GM20000 (cell line): ENCODE results near the gene GPC6.

Source experiments
- DNase-seq: peaks from one replicate; pipeline ENCODE4 v3.0.0; 2012; ENCODE audit warnings: low spot score
- CTCF ChIP-seq: IDR thresholded peaks from 2 replicates; pipeline ENCODE4 v1.5.1; 2012; ENCODE audit warnings: mild to moderate bottlenecking, control low read depth; ENCODE audit errors: extremely low read depth, missing control alignments

The GPC6 gene

GRCh38 chr13:93859716-93860115, 633.1 kb downstream of the GPC6 start:
- no peak for DNase-seq

GRCh38 chr13:93861818-93862217, 635.2 kb downstream of the GPC6 start:
- no peak for DNase-seq
- TF ChIP-seq CTCF: no peak

More at GRCh38 chr13:93859716-93860115, 633.1 kb downstream of the GPC6 start:
- TF ChIP-seq CTCF: no peak

- TF ChIP-seq CTCF: no peak
- DNase-seq: no peak
Observed at GRCh38 chr13:93862259-93862658, 635.7 kb downstream of the GPC6 start.

GRCh38 chr13:93865235-93865634, 638.6 kb downstream of the GPC6 start:
- no peak for DNase-seq

GRCh38 chr13:93867481-93867880, 640.9 kb downstream of the GPC6 start:
- no peak for DNase-seq
- TF ChIP-seq CTCF: no peak

More at GRCh38 chr13:93865235-93865634, 638.6 kb downstream of the GPC6 start:
- no peak for TF ChIP-seq CTCF

- TF ChIP-seq CTCF: no peak
- DNase-seq: no peak
Observed at GRCh38 chr13:93872376-93872775, 645.8 kb downstream of the GPC6 start.

GRCh38 chr13:93872786-93873347, 646.3 kb downstream of the GPC6 start:
- TF ChIP-seq CTCF: no peak
- DNase-seq: no peak
